HG03097 (cell line): ENCODE measurements around the gene PYGO2.
A peak's percentile ranks its signal among the peaks of the same experiment; 100 is the strongest.

Experiments
- ATAC-seq: cut with Tn5 transposase; IDR thresholded peaks from one replicate; pipeline ENCODE4 v1.9.1; 2021; ENCODE audit not compliant: unreplicated experiment, low FRiP score

PYGO2 gene

GRCh38 chr1:154961207-154962155, at the start of gene PYGO2:
TSS of gene PYGO2 (minus strand) at chr1:154961782. CDS start at chr1:154961576, 206 bp downstream.
- ATAC-seq: peak; percentile 51

GRCh38 chr1:155011004-155011416, 49.4 kb upstream of the PYGO2 start:
- no peak for ATAC-seq

- ATAC-seq: no peak
Measured at GRCh38 chr1:155010211-155010918, 48.8 kb upstream of the PYGO2 start.

- ATAC-seq: no peak
Measured at GRCh38 chr1:155009742-155010141, 48.2 kb upstream of the PYGO2 start.

DNA sequence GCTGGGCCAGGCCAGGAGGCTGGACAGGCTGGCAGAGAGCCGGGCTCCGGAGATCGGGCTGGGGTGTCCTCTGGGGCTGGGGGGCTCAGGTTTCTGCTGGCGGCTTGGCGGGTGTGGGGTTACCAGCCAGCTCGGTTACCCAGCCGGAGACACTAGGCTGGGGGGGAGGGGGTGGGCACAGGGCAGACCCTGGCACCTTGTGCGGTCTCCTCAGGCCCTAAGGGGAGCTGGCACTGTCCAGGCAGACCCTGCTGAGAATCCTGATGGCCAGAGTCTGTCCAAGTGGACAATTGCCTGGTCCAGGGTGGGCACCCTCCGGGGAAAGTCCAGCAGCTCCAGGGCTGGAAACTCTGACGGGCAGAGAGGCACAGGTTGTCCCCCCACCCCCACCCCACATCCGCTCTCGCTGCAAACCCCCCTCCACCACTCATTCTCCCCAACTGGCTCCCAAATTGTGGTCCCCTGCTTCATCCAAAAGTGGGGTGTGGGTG, 47.7 kb upstream of the PYGO2 start:
- ATAC-seq: no peak

- ATAC-seq: no peak
Measured at GRCh38 chr1:155008015-155008941, 46.7 kb upstream of the PYGO2 start.

GRCh38 chr1:155007251-155007828, 45.8 kb upstream of the PYGO2 start:
- ATAC-seq: no peak

DNA sequence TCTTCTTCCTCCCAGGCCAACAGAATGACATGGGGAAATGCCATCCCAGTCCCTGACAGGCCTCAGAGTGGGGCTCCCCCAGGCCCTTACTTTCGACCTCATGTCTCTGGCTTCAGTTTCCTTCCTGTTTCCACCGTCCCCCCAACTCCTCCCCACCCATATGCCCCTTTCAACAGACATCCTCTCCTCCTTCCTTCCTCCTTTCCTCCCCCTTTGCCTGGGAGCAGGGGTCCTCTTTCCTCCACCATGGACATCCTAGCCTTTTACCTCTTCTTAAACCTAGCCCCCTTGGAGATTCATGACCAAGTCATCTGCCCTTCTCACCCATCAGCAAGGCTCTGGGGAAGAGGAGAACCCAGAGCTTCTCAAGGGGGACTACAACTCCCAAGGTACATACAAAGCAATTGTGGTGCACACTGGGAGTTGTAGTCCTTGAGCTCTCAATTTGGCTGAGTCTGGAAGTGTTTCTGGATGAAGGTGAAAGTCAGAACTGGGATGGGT, 45.1 kb upstream of the PYGO2 start:
- no peak for ATAC-seq

- no peak for ATAC-seq
Measured at GRCh38 chr1:155005076-155006011, 43.8 kb upstream of the PYGO2 start.

DNA sequence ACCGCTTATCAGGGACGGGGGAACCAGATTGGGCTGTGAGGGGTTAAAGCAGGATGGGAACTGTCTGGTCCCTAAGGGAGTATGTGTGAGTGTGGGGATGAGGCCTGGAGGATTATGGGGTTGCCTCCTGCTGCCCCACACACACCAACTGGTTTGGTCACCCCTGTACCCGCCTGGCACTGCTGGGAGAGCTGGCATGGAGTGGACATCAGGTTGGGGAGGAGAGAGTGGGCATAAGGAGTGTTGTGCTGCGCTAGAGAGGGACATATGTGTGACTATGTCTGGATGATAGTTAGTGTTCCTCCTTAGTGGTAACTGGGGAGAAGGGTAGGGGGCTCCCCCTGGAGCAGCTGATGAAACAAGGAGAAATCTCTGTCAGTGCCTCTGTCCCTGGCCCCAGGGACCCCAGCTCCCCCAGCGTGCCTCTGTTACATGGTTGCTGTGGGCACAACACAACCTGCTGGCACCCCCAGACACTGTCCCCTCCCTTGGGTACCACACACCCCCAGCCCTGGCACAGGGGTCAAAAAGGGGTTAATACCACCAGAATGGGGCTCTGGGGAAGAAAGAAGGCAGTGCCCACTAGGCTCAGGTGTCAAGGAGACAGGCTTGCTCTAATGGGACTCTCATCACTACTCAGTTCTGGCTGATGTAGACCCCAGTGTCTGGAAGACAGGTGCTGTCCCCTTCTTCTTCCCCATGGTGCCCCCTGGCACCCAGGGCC, 42.9 kb upstream of the PYGO2 start:
- no peak for ATAC-seq

DNA sequence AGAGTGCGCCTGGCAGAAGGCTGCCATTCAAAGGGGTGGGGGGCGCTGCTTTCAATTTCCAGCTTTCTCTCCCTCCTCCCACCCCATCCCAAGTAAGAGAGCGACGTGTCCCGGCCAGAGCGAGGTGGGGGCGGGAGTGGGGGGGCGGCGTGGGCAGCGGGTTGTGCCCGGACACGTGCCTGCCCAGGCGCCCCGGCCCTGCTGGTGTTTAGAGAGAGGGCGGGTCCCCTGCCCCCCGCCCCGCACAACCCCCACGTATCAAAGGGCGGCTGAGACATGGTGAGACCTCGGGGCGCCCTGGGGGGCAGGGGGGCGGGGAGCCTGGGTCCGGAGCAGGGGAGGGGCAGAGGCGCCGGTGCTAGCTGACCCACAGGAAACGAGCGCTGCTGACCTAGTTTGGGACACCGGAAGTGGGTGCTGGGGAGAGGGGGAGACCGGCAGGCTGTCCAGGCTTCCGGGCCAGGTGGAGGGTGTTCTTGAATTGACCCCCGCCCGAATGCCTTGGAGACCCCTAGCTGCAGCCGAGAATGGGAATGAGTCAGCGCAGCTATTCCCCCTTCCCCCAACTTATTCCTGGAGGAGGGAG, 42.3 kb upstream of the PYGO2 start:
- ATAC-seq: no peak

DNA sequence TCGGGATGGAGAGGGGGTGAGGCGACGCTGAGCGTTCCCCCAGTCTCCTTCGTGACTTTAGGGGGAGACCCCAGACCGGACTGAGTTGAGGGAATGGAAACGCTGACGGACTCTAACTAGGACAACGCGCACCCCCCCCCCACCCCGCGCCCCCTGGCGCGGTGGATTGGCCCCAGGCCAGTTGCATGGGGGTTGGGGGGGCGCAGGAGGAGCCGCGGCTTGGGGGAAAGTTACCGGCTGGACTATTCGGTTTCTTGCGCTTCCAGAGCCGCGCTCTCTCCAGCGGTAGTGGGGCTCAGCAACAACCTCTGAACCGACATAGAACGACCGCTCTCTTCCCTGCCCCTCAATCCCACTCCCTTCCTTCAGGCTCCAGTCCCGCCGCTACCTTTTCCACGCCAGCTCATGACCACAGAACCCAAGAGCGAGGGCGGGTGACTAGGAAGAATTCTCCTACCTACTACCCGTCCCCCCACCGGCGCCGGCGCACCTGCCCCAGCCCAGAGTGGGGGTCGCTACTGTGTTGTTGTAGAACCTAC, 41.7 kb upstream of the PYGO2 start:
- no peak for ATAC-seq

DNA sequence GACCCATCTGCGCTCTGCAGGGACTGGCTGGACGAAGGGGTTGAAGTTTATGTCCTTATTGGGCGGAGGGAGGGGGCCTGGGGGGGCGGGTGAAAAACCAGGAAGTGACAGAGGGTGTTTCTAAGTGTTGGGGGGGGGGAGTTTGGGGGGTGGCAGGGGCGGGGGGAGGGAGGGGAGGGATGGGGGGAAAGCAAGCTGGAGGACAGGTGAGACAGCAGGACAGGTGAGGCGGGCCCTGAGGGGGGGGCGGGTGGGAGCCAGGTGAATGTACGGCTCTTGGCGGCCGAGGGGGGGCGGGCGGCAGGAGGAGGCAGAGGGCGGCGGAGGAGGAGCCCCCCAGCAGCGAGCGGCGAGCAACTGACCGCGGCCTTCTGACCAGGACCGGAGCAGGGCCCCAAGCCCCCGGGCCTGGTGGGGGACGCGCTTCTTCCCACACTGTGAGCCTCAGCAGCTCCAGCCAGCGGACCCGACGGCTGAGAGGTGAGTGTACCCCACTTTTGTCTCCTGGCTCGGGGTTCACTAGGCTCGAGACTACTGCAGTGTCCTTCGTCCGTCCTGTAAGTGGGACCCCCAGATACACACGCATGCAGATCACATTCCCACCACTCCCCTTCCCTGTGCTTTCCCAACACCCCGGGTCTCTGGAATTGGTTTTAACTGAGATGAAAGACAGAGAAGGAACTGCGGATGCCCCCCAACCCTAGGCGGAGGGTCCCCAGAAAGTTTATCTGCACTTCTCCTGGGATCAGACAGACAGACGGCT, 41.1 kb upstream of the PYGO2 start, which contains the start of gene ZBTB7B:
TSS of gene ZBTB7B (plus strand) at position 339 of the 763 bp plus-strand sequence. CDS start 11,859 bp downstream, outside the sequence.
- no peak for ATAC-seq

GRCh38 chr1:155001675-155002463, 40.3 kb upstream of the PYGO2 start:
- peak; percentile 43 for ATAC-seq

GRCh38 chr1:155001425-155001674, 39.8 kb upstream of the PYGO2 start:
- ATAC-seq: no peak
